Measurements from ENCODE around the gene MRPL45.

The MRPL45 gene

DNA sequence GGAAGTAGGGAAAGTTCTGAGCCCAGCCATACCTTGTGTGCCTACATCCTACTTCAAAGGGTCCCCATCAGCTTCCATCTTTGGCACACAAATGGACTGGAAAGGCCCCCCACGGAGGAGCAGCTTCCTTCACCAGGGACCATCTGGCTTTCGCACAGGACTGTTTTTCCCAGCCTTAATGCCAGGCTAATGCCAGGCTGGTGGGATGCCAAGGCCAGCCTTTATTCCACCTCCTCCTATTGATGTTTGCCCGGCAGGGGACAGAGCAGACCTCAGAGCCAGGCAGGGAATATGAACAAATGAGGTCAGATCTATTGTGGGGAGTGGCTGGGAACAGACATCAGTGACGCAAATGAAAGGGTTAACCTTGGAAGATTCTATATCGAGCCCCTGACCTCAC lies 41.1 kb downstream of the MRPL45 start:
- no peak for DNase-seq (ENCODE audit: low read depth in 1 of 2, low spot score in 1 of 2)
- Histone ChIP-seq H3K4me3 (replicated peaks; ENCODE audit: insufficient read depth, low read length) (no peak overlapping the region), H3K27ac (replicated peaks) (no peak overlapping the region), H3K27me3 (ENCODE audit: insufficient read depth, poor library complexity, severe bottlenecking) (no peaks in the 10 kb centered on the region)
- no peak for TF ChIP-seq GABPA (IDR thresholded peaks at IDR 0.05; ENCODE audit: low read depth)
- no peak for TF ChIP-seq POLR2AphosphoS5 (IDR thresholded peaks at IDR 0.05; ENCODE audit: low read depth)
- TF ChIP-seq, protein P1, sequence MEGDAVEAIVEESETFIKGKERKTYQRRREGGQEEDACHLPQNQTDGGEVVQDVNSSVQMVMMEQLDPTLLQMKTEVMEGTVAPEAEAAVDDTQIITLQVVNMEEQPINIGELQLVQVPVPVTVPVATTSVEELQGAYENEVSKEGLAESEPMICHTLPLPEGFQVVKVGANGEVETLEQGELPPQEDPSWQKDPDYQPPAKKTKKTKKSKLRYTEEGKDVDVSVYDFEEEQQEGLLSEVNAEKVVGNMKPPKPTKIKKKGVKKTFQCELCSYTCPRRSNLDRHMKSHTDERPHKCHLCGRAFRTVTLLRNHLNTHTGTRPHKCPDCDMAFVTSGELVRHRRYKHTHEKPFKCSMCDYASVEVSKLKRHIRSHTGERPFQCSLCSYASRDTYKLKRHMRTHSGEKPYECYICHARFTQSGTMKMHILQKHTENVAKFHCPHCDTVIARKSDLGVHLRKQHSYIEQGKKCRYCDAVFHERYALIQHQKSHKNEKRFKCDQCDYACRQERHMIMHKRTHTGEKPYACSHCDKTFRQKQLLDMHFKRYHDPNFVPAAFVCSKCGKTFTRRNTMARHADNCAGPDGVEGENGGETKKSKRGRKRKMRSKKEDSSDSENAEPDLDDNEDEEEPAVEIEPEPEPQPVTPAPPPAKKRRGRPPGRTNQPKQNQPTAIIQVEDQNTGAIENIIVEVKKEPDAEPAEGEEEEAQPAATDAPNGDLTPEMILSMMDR (IDR thresholded peaks at IDR 0.05; ENCODE audit: insufficient read depth, low read length) = no peak
- no peak for TF ChIP-seq REST (IDR thresholded peaks at IDR 0.05; ENCODE audit: insufficient replicate concordance, low read depth)

GRCh38 chr17:38338535-38338934 lies 41.6 kb downstream of the MRPL45 start:
- no peak for DNase-seq (ENCODE audit: low read depth in 1 of 2, low spot score in 1 of 2)
- TF ChIP-seq POLR2AphosphoS5 (IDR thresholded peaks at IDR 0.05; ENCODE audit: low read depth) = no peak
- no peak for TF ChIP-seq SPI1 (IDR thresholded peaks at IDR 0.05; ENCODE audit: borderline replicate concordance, low read depth)
- no peak for TF ChIP-seq GABPA (IDR thresholded peaks at IDR 0.05; ENCODE audit: low read depth)
- TF ChIP-seq, protein P1 (IDR thresholded peaks at IDR 0.05; ENCODE audit: insufficient read depth, low read length) = no peak
- no peak for TF ChIP-seq REST (IDR thresholded peaks at IDR 0.05; ENCODE audit: insufficient replicate concordance, low read depth)
- H3K27ac ChIP-seq (replicated peaks) = no peak overlapping the region
- no peak overlapping the region for H3K4me3 ChIP-seq (replicated peaks; ENCODE audit: insufficient read depth, low read length)
- H3K27me3 ChIP-seq (ENCODE audit: insufficient read depth, poor library complexity, severe bottlenecking) = no peaks in the 10 kb centered on the region

GRCh38 chr17:38339891-38340290 lies 42.9 kb downstream of the MRPL45 start:
- Histone ChIP-seq H3K4me3 (replicated peaks; ENCODE audit: insufficient read depth, low read length) (no peak overlapping the region), H3K27me3 (ENCODE audit: insufficient read depth, poor library complexity, severe bottlenecking) (no peaks in the 10 kb centered on the region), H3K27ac (replicated peaks) (no peak overlapping the region)
- TF ChIP-seq, protein P1 (IDR thresholded peaks at IDR 0.05; ENCODE audit: insufficient read depth, low read length) = no peak
- no peak for TF ChIP-seq REST (IDR thresholded peaks at IDR 0.05; ENCODE audit: insufficient replicate concordance, low read depth)
- no peak for TF ChIP-seq SPI1 (IDR thresholded peaks at IDR 0.05; ENCODE audit: borderline replicate concordance, low read depth)
- no peak for TF ChIP-seq GABPA (IDR thresholded peaks at IDR 0.05; ENCODE audit: low read depth)
- TF ChIP-seq POLR2AphosphoS5 (IDR thresholded peaks at IDR 0.05; ENCODE audit: low read depth) = no peak
- DNase-seq (ENCODE audit: low read depth in 1 of 2, low spot score in 1 of 2) = no peak
